Activated T-helper 9 cell treated with anti-CD3 and anti-CD28 coated beads, Interleukin-2, amount 50 U/mL, for 16 hours (primary cell): Measurements from ENCODE around the gene EVPLL.
"Not testable (repeated sequence)": the region's sequence is repeated elsewhere in the genome, so short reads cannot be mapped to it uniquely, and the experiment has no call there.

Experiments used
- DNase-seq: peaks from one replicate; pipeline ENCODE4 v3.0.0-alpha.2; 2020; ENCODE audit warnings: low read depth

EVPLL gene

DNA sequence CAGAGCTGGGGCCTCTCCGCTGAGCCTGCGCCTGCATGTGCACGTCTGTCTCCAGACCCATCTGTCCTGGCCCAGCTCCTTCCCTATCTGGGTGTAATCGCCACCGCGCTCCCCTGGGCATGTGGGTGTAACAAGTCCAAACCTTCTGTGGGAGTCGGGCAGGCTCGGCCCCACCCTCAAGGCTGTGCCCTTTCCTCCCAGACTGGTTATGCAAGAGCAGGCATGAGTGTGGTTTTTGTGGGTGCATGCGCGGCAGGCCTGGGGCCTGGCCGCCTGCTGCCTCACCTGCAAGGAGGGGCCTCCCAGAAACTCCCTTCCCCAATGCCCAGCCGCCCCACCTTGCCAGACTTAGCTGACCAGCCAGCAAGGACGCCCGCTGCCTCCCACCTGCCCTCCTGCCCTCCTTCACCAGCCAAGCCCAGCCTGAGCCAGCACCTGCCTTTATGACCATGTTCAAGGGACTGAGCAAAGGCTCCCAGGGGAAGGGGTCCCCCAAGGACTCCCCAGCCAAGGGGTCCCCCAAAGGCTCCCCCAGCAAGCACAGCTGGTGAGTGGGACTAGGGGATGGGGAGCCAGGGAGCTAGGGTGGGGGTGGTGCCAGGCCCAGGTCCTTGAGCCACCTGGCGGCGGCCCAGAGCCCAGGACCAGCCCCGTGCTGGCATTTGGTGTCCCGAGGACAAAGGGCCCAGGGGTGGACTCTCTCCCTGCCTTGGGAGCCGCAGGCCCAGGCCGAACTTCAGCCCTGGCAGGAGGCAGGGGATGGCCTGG lies at the start of gene EVPLL:
EVPLL (plus strand) TSS at position 342 of the 768 bp plus-strand sequence. CDS start 3,160 bp downstream, outside the sequence.
- DNase-seq, result no peak

DNA sequence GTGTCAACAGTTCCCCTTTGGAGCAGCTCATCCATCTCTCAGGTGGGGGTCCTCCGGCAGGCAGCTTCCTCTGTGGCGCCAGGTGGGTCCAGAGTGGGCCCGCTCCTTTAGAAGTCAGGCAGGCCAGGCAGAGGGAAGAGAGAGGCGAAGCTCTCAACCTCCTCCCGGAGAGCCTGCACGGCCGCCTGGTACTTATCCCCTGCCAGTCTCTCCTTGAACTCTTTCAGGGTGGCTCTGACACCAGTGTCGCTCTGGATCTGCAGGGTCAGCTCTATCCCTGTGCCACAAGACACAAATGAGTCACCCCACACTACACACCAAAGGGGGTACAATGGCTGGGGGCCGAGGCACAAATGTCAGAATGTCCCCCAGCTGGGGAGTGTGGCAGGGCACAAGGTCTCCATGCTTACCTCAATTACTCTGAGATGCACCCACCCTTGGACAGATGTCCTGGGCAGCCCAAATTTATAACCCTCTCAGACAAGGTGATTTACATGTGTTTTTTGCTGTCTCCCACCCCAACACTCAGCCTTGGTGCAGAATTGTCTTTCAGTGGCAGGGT lies 48.9 kb upstream of the EVPLL start:
- DNase-seq, result no peak

DNA sequence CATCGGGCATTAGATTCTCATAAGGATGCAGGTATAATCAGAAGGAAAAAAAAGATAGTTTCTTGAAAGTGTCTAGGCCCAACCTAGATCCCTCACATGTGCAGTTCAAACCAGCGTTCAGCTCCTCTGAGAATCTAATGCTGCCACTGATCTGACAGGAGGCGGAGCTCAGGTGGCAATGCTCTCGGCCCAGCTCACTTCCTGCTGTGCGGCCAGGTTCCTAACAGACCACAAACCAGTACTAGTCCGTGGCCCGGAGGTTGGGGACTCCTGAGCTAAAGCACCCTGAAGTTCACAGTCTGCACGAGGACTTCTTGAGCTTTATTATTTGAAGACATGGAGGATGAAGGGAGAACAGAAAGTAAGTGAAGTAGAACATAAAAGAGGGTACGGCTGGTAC lies 45.7 kb upstream of the EVPLL start:
- DNase-seq, result no peak

DNA sequence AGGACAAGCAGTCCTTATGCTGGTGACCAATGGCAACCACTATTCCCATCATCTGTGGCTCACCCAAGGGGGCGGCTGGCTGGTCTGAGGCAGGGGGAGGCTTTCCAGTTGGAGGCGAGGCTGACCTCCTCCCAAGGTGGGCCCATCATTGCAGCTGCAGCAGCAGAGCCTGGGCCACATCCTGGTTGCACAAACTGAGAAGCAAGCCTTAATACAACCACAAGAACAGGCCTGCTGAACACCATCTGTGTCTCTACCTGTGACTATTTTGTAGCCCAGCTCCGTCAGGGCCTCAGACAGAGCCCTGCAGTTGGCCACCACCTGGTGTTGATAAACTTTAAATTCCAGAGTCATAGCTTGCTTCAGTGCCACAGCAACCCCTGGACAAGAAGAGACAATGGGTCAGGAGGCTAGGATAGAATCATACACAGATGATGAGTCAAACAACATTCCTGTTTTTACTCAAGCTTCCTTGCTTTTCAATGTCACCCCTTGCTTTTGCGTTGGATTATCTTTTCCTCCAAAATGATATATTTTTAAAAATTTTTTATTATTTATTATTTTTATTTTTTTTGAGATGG lies 44.6 kb upstream of the EVPLL start:
- no peak for DNase-seq

DNA sequence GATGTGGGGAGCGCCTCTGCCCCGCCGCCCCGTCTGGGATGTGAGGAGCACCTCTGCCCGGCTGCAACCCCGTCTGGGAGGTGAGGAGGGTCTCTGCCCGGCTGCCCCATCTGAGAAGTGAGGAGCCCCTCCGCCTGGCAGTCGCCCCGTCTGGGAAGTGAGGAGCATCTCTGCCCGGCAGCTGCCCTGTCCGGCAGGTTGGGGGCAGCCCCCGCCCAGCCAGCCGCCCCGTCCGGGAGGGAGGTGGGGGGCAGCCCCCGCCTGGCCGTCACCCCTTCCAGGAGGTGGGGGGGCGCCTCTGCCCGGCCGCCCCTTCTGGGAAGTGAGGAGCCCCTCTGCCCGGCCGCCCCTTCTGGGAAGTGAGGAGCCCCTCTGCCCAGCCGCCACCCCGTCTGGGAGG lies 39.4 kb upstream of the EVPLL start:
- not testable (repeated sequence) for DNase-seq

DNA sequence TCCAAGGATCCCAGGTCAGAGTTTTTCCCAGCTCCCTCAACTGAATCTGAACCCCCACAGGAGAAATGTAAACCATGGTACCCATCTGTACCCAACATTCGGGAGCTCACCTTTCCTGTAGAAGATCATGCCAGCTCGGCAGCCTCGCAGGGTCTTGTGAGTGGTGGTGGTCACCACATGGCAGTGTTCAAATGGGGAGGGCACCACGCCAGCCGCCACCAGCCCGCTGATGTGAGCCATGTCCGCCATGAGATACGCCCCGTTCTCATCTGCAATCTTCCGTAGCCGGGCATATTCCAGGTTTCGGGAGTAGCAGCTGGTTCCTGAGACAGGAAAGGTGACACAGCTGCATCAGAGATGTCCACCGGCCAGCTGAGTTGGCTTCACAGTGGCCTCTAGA lies 37.6 kb upstream of the EVPLL start:
- DNase-seq, result no peak

DNA sequence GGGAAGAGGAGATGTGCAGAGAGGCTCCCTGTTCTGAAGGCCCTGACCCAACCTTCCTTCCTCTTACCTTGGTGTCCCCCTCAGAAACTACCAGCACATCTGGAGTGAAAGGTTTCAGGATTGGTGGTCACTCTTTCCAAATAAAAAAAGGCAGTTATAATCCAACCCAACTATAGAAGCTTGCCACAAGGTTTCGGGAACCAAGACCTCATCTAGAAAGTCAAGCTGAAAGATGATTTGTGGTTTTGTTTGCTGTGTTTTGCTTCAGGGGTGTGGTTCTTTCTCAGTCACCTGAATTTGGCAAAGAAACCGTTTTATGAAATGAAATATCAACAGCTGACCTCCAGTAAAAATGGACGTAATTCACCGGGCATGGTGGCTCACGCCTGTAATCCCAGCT lies 33.6 kb upstream of the EVPLL start:
- DNase-seq, result no peak

DNA sequence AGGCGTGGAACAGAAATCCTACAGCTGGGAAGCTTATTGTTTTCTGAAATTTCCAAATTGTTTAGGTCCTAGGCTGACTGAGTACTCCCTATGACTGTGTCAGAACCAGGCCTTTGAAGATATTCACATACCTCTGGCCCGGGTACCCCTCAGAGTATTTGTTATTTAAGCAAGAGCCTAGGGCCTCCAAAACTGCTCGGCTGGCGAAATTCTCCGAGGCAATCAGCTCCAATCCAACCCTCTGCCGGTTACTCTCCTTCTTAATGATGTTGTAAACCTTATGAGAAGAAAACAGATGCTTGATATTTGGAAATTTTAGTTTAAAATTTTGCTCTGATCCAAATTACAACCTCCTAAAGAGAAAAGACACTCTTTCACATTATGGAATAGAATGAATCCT lies 24.0 kb upstream of the EVPLL start:
- no peak for DNase-seq

DNA sequence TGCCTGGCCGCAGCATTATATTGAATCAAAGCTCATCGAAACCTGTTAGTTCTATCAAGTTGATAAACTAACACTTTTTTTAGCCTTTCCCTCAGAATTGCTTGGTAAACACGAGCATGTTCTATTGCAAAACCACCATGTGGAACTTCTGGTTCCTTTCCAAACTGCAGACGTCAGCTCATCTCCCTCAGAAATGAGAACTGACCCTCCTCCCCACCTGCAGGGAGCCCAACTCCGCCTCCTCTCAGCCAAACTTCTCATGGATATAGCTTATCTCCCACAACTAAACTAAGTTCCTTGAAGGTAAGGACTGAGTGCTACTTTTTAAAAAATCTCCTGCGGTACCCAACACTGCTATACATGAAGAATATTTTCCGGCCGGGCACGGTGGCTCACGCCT lies 21.0 kb upstream of the EVPLL start:
- no peak for DNase-seq

DNA sequence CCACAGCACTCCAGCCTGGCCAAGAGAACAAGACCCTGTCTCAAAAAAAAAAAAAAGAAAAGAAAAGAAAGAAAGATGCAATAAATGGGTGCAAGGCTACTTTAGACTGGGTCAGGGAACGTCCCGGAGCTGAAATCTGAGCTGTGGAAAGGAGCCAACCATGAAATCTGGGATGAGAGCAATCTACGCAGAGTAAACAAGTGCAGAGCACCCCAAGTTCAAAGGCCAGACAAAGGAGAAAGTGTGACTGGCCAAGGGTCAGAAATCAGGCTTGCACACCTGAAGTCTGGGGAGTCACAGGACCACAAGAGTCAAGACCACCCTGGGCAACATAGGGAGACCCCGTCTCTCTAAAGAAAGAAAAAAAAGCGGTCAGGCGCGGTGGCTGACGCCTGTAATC lies 17.1 kb upstream of the EVPLL start:
- no peak for DNase-seq

DNA sequence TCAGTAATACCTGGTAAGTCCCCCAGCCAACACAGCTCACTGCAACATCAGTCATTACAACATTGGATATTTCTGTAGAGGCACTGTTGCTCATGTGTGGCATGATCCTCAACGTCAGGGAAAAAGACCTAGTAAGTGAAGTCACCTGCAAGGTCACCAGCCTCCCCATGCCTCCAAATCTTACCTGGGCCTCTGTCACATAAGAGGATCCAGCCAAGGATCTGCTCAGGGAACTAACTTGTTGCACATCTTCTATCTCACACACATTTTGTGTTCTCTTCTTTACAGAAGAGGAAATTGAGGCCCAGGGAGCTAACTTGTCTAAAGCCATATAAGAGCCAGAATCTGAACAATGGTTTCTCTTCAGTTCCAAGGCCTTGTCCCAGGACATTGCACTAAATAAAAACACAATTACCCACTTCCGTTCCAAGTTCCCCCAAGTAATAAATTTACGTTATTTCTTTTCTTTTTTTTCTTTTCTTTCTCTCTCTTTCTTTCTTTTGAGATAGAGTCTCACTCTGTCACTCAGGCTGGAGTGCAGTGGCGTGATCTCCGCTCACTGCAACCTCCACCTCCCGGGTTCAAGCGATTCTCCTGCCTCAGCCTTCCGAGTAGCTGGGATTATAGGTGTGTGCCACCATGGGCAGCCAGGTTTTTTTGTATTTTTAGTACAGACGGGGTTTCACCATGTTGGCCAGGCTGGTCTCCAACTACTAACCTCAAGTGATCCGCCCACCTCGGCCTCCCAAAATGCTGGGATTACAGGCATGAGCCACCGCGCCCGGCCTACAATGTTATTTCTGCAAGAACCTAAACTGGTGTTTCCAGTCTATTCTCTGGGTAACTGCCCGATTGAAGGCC lies 15.5 kb upstream of the EVPLL start:
- no peak for DNase-seq

DNA sequence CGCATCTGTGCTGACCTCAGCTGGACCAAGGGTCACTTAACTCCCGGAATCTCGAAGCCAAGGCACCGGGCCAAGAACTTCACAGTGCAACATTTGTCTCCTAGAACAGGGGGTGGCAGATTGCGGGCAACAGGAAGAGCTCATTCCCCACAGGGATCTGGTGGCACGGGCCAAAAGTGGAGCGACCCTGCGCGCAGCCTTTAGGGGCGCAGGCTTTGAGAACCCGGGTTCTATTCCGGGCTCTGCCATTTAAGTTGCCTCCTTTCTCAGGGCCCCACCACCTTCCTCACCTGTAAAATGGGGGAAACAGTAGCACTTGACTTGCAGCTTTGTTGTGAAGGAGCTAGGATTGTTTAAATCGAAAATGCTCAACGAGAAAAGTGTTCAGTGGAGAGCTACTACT lies 14.9 kb upstream of the EVPLL start:
- no peak for DNase-seq

DNA sequence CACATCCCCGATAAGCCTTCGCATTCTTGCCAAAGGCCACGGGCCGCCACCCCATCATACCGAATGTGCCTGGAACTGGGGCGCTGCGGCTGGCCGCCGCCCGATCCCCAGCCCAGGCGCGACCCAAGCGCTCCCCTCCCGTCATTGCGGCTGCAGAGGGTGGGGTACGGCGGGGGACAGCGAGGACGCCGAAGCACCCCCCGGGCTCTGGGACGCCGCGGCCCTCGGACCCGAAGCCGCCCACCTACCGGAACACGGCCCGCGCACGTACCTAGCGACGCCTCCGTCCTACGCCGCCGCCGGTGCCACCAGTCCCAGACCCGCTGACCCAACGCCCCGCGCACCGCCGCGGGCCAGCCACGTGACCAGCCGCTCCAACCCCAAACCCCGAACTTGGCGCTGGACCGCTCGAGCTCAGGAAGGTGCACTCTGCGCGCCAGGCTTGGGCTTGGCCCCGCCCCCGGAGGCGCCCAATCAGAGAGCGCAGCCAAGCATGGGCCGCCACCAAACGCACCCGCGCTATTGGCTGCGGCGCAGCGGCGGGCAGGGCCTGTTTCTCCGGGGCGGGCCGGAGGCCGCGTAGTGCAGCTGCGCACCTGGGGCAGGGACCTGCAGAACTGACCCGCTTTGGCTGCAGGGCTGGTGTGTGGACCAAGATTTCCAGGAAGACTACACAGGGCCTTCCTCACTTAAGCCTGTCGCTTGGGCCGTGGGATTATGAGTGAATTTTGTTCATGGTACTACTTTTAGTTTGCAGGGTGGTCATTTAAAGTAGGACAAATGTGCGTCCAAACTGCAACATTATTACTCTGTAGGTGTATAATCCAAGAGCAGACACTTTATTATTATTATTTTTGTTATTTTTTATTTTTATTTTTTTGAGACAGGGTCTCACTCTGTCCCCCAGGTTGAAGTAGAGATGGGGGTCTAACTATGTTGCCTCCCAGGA lies 14.2 kb upstream of the EVPLL start, which contains the start of gene SHMT1:
SHMT1 (minus strand) TSS at position 450 of the 949 bp plus-strand sequence. CDS start 7,569 bp downstream, outside the sequence.
- DNase-seq, result peak; percentile 88

DNA sequence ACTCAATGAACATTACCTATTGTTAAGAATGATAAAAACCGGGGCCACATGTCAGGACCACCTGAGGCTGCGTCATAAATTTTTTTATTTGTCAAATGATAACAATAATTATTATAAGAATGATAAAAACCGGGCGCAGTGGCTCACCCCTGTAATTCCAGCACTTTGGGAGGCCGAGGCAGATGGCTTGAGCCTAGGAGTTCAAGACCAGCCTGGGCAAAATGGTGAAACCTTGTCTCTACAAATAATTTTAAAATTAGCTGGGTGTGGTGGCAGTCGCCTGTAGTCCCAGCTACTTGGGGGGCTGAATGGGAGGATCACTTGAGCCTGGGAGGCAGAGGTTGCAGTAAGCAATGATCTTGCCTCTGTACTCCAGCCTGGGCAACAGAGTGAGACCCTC lies 13.4 kb upstream of the EVPLL start:
- DNase-seq, result no peak

DNA sequence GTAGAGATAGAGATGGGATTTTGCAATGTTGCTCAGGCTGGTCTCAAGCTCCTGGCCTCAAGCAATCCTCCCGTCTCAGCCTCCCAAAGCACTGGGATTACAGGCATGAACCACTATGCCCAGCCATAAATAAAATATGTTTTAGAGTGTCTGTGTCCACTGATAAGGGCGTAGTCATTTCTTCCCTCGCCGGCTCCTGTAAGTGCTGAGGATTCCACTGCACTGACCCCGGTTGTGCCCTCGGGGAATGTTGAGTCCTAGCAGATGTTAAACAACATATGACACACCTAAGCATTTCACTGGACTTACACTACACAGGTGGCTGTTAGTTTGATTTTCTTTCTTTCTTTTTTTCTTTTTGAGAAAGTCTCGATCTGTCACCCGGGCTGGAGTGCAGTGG lies 8.6 kb upstream of the EVPLL start:
- no peak for DNase-seq

DNA sequence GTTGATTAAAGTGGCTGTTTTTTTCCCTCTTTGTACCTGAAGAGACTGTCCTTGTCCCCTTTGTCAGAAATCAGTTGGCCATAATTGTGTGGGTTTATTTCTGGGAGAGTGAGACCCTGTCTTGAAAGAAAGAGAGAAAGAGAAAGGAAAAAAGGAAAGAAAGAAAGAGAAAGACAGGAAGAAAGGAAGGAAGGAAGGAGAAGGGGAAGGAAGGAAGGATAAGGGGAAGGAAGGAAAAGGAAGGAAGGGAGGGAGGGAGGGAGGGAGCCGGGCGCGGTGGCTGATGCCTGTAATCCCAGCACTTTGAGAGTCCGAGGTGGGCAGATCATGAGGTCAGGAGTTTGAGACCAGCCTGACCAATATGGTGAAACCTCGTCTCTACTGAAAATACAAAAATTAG lies 6.8 kb upstream of the EVPLL start:
- DNase-seq, result no peak

DNA sequence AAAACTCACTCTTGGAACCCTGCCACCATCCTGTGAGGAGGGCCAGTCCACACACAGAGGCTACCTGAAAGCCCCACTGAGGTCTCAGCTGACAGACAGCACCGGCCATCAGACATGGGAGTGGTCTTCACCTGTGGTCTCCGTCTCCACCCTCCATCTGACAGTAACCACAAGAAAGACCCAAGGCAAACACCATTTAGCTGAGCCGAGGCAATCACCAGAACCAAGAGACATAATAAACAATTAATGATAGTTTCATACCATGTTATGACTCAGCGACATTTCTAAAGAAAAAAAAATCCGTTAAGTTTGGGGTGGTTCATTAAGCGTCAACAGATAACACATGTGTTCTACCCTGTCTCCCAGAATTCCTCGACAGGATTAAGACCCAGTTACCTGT lies 6.1 kb upstream of the EVPLL start:
- DNase-seq, result no peak

DNA sequence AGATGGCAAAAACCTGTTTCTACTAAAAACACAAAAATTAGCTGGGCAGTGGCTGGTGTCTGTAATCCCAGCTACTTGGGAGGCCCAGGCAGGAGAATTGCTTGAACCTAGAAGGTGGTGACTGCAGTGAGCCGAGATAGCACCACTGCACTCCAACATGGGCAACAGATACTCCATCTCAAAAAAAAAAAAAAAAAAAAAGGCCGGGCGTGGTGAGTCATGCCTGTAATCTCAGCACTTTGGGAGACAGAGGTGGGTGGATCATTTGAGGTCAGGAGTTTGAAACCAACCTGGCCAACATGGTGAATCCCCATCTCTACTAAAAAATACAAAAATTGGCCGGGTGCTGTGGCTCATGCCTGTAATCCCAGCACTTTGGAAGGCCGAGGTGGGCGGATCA lies 4.4 kb upstream of the EVPLL start:
- not testable (repeated sequence) for DNase-seq

DNA sequence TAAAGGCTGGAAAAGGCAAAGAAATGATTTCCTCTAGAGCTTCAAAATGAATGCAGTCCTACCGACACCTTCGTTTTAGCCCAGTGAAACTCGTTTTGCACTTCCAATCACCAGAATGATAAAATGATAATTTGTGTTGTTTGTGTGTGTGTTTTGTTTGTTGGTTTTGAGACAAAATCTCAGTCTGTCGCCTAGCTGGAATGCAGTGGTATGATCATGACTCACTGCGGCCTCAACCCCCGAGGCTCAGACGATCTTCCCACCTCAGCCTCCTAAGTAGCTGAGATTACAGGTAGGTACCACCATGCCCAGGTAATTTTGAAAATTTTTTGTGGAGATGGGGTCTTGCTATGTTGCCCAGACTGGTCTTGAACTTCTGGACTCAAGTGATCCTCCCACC lies 3.4 kb upstream of the EVPLL start:
- DNase-seq, result no peak

DNA sequence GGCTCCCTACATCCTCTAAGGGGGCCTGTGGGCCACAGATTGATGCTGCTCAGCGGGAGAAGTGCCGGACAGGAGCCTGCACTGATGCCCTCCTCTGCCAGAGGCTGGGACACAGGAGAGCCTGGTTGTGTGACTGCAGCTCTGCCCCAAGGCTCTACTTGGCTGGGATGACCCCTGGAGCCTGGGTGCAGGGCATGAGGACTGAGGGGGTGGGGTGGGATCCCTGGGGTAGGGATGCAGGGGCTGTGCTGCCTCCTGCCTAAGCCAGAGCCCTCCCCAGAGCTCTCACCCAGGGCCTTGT lies 577 bp downstream of the EVPLL start:
- DNase-seq, result no peak

DNA sequence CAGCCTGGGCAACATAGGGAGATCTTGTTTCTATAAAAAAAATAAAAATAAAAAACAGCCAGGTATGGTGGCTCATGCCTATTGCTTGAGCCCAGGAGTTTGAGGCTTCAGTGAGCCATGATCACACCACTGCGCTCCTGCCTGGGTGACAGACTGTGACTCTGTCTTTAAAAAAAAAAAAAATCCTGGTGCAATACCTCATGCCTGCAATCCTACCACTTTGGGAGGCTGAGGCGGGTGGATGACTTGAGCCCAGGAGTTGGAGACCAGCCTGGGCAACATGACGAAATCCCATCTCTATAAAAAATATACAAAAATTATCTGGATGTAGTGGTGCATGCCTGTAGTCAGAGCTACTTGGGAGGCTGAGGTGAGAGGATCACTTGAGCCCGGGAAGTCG lies 1.0 kb downstream of the EVPLL start:
- DNase-seq, result not testable (repeated sequence)
